Right lobe of liver (tissue), 4 donors: Measurements from ENCODE around the gene SAMHD1.

Source experiments
- POLR2A ChIP-seq: fragments of 450-650 bp; IDR thresholded peaks from one replicate; pipeline ENCODE4 v1.6.1; 2017; ENCODE audit warnings: antibody characterized with exemption, mild to moderate bottlenecking
- TF ChIP-seq, protein P1 (sequence below), 4 donors: fragments of 200-600 bp in 3 of 4; fragments of 450-650 bp in 1 of 4; IDR thresholded peaks; one replicate each; pipeline versions ENCODE4 v1.5.1 to v1.8.0; 2016 to 2022; ENCODE audit warnings: antibody characterized with exemption in 4 of 4, mild to moderate bottlenecking in 2 of 4
- donor health status: DM: no; HTN: no; CAD: no.
- donor health status: DM: no; HTN: no; CAD: no.
- donor health status: DM: no; HTN: yes; CAD: no.

DNA sequence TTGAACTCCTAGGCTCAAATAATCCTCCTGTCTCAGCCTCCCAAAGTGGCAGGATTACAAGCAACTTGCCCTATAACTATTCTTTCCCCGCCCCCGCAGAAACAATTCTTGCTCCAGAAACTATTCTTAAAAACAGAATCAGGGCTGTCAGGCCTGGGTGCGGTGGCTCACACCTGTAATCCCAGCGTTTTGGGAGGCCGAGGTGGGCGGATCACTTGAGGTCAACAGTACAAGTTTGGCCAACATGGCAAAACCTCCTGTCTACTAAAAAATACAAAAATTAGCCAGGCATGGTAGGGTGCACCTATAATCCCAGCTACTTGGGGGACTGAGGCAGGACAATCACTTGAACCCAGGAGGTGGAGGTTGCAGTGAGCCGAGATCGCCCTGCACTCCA, 31.2 kb downstream of the SAMHD1 start:
- TF ChIP-seq, protein P1, sequence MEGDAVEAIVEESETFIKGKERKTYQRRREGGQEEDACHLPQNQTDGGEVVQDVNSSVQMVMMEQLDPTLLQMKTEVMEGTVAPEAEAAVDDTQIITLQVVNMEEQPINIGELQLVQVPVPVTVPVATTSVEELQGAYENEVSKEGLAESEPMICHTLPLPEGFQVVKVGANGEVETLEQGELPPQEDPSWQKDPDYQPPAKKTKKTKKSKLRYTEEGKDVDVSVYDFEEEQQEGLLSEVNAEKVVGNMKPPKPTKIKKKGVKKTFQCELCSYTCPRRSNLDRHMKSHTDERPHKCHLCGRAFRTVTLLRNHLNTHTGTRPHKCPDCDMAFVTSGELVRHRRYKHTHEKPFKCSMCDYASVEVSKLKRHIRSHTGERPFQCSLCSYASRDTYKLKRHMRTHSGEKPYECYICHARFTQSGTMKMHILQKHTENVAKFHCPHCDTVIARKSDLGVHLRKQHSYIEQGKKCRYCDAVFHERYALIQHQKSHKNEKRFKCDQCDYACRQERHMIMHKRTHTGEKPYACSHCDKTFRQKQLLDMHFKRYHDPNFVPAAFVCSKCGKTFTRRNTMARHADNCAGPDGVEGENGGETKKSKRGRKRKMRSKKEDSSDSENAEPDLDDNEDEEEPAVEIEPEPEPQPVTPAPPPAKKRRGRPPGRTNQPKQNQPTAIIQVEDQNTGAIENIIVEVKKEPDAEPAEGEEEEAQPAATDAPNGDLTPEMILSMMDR (IDR thresholded peaks at IDR 0.05), result no peak
- TF ChIP-seq POLR2A, result no peak
